Measurements from ENCODE around the gene SCN1A. TPM values are rescaled to one million over a fixed set of nuclear protein-coding genes. Genes with fewer than 3 reads are reported as not detected.
"Not testable (repeated sequence)": the region's sequence is repeated elsewhere in the genome, so short reads cannot be mapped to it uniquely, and the experiment has no call there.

The SCN1A gene
- polyA plus RNA-seq, 1 donor (not counting 4 experiments of a cell fraction or from before 2014, with no cell fraction given), result not detected

GRCh38 chr2:166140932-166141331 lies 13.1 kb upstream of the SCN1A start:
- no peaks in the 10 kb centered on the region for H3K4me1 ChIP-seq (ENCODE audit: control insufficient read depth, extremely low read depth, insufficient read depth, low read length)
- H3K27me3 ChIP-seq (ENCODE audit: control insufficient read depth, extremely low read depth, insufficient read depth, low read length), result no peaks in the 10 kb centered on the region
- no peaks in the 10 kb centered on the region for H3K9me1 ChIP-seq (ENCODE audit: control insufficient read depth, extremely low read depth, insufficient read depth, low read length)
- H3K9me3 ChIP-seq (ENCODE audit: control insufficient read depth, low read depth, low read length), result no peaks in the 10 kb centered on the region
- no peak for FAIRE-seq
- H3K4me3 ChIP-seq (ENCODE audit: control insufficient read depth in 2 of 3, extremely low read depth in 1 of 3, insufficient read depth in 2 of 3, low read depth in 1 of 3, low read length in 3 of 3), result no peak overlapping the region
- no peak overlapping the region for H3K27ac ChIP-seq (ENCODE audit: control insufficient read depth, insufficient read depth, low read length)
- no peaks in the 10 kb centered on the region for H4K20me1 ChIP-seq (ENCODE audit: control insufficient read depth, extremely low read depth, insufficient read depth, low read length)
- no peaks in the 10 kb centered on the region for H3K36me3 ChIP-seq (ENCODE audit: control insufficient read depth in 2 of 2, extremely low read depth in 1 of 2, insufficient read depth in 2 of 2, low read length in 2 of 2)
- no peak for DNase-seq (ENCODE audit: low read depth, low spot score)
- no peak overlapping the region for H3K9ac ChIP-seq (ENCODE audit: control insufficient read depth, extremely low read depth, insufficient read depth, low read length)
- TF ChIP-seq EZH2 (IDR thresholded peaks at IDR 0.05; ENCODE audit: low read length) (no peak), CTCF (optimal IDR thresholded peaks at IDR 0.05 in 1 of 3, IDR thresholded peaks at IDR 0.05 in 1 of 3, conservative IDR thresholded peaks at IDR 0.05 in 1 of 3; ENCODE audit: extremely low read depth in 1 of 3, insufficient read depth in 2 of 3, low read length in 3 of 3) (no peak)
- no peak overlapping the region for H3K4me2 ChIP-seq (ENCODE audit: control insufficient read depth, extremely low read depth, insufficient read depth, low read depth, low read length)
- dilution Hi-C loops (cut with MboI; ENCODE audit: extremely low pct_ligation_motif_present, low sequenced_read_pairs), result no loop called here
- no peak overlapping the region for H2AFZ ChIP-seq (ENCODE audit: control insufficient read depth, low read length)
- H3K79me2 ChIP-seq (ENCODE audit: control insufficient read depth, insufficient read depth, low read length), result no peaks in the 10 kb centered on the region

GRCh38 chr2:166140475-166140874 lies 12.7 kb upstream of the SCN1A start:
- DNase-seq (ENCODE audit: low read depth, low spot score) (no peak), FAIRE-seq (no peak)
- no peak for TF ChIP-seq CTCF (optimal IDR thresholded peaks at IDR 0.05 in 1 of 3, IDR thresholded peaks at IDR 0.05 in 1 of 3, conservative IDR thresholded peaks at IDR 0.05 in 1 of 3; ENCODE audit: extremely low read depth in 1 of 3, insufficient read depth in 2 of 3, low read length in 3 of 3)
- no peak for TF ChIP-seq EZH2 (IDR thresholded peaks at IDR 0.05; ENCODE audit: low read length)
- H4K20me1 ChIP-seq (ENCODE audit: control insufficient read depth, extremely low read depth, insufficient read depth, low read length), result no peaks in the 10 kb centered on the region
- no peak overlapping the region for H3K9ac ChIP-seq (ENCODE audit: control insufficient read depth, extremely low read depth, insufficient read depth, low read length)
- H2AFZ ChIP-seq (ENCODE audit: control insufficient read depth, low read length), result no peak overlapping the region
- no peaks in the 10 kb centered on the region for H3K36me3 ChIP-seq (ENCODE audit: control insufficient read depth in 2 of 2, extremely low read depth in 1 of 2, insufficient read depth in 2 of 2, low read length in 2 of 2)
- dilution Hi-C loops (cut with MboI; ENCODE audit: extremely low pct_ligation_motif_present, low sequenced_read_pairs), result no loop called here
- H3K9me3 ChIP-seq (ENCODE audit: control insufficient read depth, low read depth, low read length), result no peaks in the 10 kb centered on the region
- H3K4me1 ChIP-seq (ENCODE audit: control insufficient read depth, extremely low read depth, insufficient read depth, low read length), result no peaks in the 10 kb centered on the region
- H3K79me2 ChIP-seq (ENCODE audit: control insufficient read depth, insufficient read depth, low read length), result no peaks in the 10 kb centered on the region
- H3K27ac ChIP-seq (ENCODE audit: control insufficient read depth, insufficient read depth, low read length), result no peak overlapping the region
- no peak overlapping the region for H3K4me3 ChIP-seq (ENCODE audit: control insufficient read depth in 2 of 3, extremely low read depth in 1 of 3, insufficient read depth in 2 of 3, low read depth in 1 of 3, low read length in 3 of 3)
- H3K27me3 ChIP-seq (ENCODE audit: control insufficient read depth, extremely low read depth, insufficient read depth, low read length), result no peaks in the 10 kb centered on the region
- H3K9me1 ChIP-seq (ENCODE audit: control insufficient read depth, extremely low read depth, insufficient read depth, low read length), result no peaks in the 10 kb centered on the region
- H3K4me2 ChIP-seq (ENCODE audit: control insufficient read depth, extremely low read depth, insufficient read depth, low read depth, low read length), result no peak overlapping the region

GRCh38 chr2:166139479-166139878 lies 11.7 kb upstream of the SCN1A start:
- H4K20me1 ChIP-seq (ENCODE audit: control insufficient read depth, extremely low read depth, insufficient read depth, low read length); dilution Hi-C loops (cut with MboI; ENCODE audit: extremely low pct_ligation_motif_present, low sequenced_read_pairs); DNase-seq (ENCODE audit: low read depth, low spot score): not testable (repeated sequence)

More at GRCh38 chr2:166139479-166139878, 11.7 kb upstream of the SCN1A start:
- not testable (repeated sequence) for H3K9me3 ChIP-seq (ENCODE audit: control insufficient read depth, low read depth, low read length); H3K9ac ChIP-seq (ENCODE audit: control insufficient read depth, extremely low read depth, insufficient read depth, low read length); H3K4me3 ChIP-seq (ENCODE audit: control insufficient read depth in 2 of 3, extremely low read depth in 1 of 3, insufficient read depth in 2 of 3, low read depth in 1 of 3, low read length in 3 of 3); H3K4me2 ChIP-seq (ENCODE audit: control insufficient read depth, extremely low read depth, insufficient read depth, low read depth, low read length); H3K4me1 ChIP-seq (ENCODE audit: control insufficient read depth, extremely low read depth, insufficient read depth, low read length); H3K79me2 ChIP-seq (ENCODE audit: control insufficient read depth, insufficient read depth, low read length); H2AFZ ChIP-seq (ENCODE audit: control insufficient read depth, low read length); H3K9me1 ChIP-seq (ENCODE audit: control insufficient read depth, extremely low read depth, insufficient read depth, low read length); H3K36me3 ChIP-seq (ENCODE audit: control insufficient read depth in 2 of 2, extremely low read depth in 1 of 2, insufficient read depth in 2 of 2, low read length in 2 of 2); H3K27me3 ChIP-seq (ENCODE audit: control insufficient read depth, extremely low read depth, insufficient read depth, low read length); FAIRE-seq; H3K27ac ChIP-seq (ENCODE audit: control insufficient read depth, insufficient read depth, low read length)
